Lower lobe of right lung (tissue), 2 donors: Measurements from ENCODE around the gene RNF44. TPM values are rescaled to one million over a fixed set of nuclear protein-coding genes. Genes with fewer than 3 reads are reported as not detected.
"Not testable (repeated sequence)": the region's sequence is repeated elsewhere in the genome, so short reads cannot be mapped to it uniquely, and the experiment has no call there.

Experiments used
- ATAC-seq, 2 donors: fragments of 200-7000 bp; cut with Tn5 transposase; one replicate each; pipeline ENCODE4 v1.9.1; 2020 to 2022; ENCODE audit warnings: mild to moderate bottlenecking in 2 of 2, moderate library complexity in 2 of 2
- DNase-seq: peaks from one replicate; pipeline ENCODE4 v3.0.0-alpha.2; 2020
- H3K27ac ChIP-seq: fragments of 200-600 bp; one replicate; pipeline ENCODE4 v1.8.0; 2022
- H3K27me3 ChIP-seq: fragments of 200-600 bp; one replicate; pipeline ENCODE4 v1.8.0; 2022; ENCODE audit warnings: low read depth
- H3K36me3 ChIP-seq: fragments of 200-600 bp; one replicate; pipeline ENCODE4 v1.8.0; 2022; ENCODE audit warnings: mild to moderate bottlenecking
- H3K4me1 ChIP-seq: fragments of 200-600 bp; one replicate; pipeline ENCODE4 v1.8.0; 2022
- H3K4me3 ChIP-seq: fragments of 200-600 bp; one replicate; pipeline ENCODE4 v1.8.0; 2022; ENCODE audit warnings: mild to moderate bottlenecking
- H3K9me3 ChIP-seq: fragments of 200-600 bp; one replicate; pipeline ENCODE4 v1.8.0; 2022
- CTCF ChIP-seq: fragments of 200-600 bp; IDR thresholded peaks from one replicate; pipeline ENCODE4 v1.8.0; 2022; ENCODE audit warnings: antibody characterized with exemption, mild to moderate bottlenecking
- intact Hi-C: fragments of 100-400 bp; cut with DNase I; formaldehyde crosslinking; loops from one replicate; pipeline ENCODE4 v1.11.0; 2022
- total RNA-seq: library from RNA; stranded (reverse); fragmentation: NEBNext Ultra II Directional; extraction: Animal tissue kit (Norgen Biotek cat#: 25700); gene quantifications from one replicate; pipeline ENCODE4 v1.2.1, GENCODE V29; 2021
- donor health status: DM: no; HTN: yes; CAD: no; lungs with severe emphysema.

Gene RNF44
- total RNA-seq, 1 donor from 2014 or later = 55.1 TPM

GRCh38 chr5:176491901-176492300 lies 45.3 kb downstream of the RNF44 start:
- no peak for ATAC-seq
- H3K9me3 ChIP-seq = no peaks in the 10 kb centered on the region
- TF ChIP-seq CTCF = no peak
- no peak overlapping the region for H3K4me3 ChIP-seq
- H3K4me1 ChIP-seq = peaks cover 9% of the 10 kb centered on the region
- peaks cover 89% of the 10 kb centered on the region for H3K36me3 ChIP-seq
- no peak overlapping the region for H3K27ac ChIP-seq
- DNase-seq = no peak
- H3K27me3 ChIP-seq = no peaks in the 10 kb centered on the region
- intact Hi-C loops = no loop called here

GRCh38 chr5:176491101-176491502 lies 46.1 kb downstream of the RNF44 start:
- TF ChIP-seq CTCF = no peak
- ATAC-seq = peak in 1 of 2 donors; percentile 23
- no peak for DNase-seq
- no peak overlapping the region for H3K4me3 ChIP-seq
- no peaks in the 10 kb centered on the region for H3K9me3 ChIP-seq
- H3K27me3 ChIP-seq = no peaks in the 10 kb centered on the region
- peaks cover 89% of the 10 kb centered on the region for H3K36me3 ChIP-seq
- no peak overlapping the region for H3K27ac ChIP-seq
- peaks cover 17% of the 10 kb centered on the region for H3K4me1 ChIP-seq
- intact Hi-C loops = no loop called here

- Histone ChIP-seq H3K9me3 (no peaks in the 10 kb centered on the region), H3K36me3 (peaks cover 85% of the 10 kb centered on the region), H3K4me1 (peaks cover 20% of the 10 kb centered on the region), H3K27me3 (no peaks in the 10 kb centered on the region), H3K27ac (no peak overlapping the region), H3K4me3 (no peak overlapping the region)
- no peak for ATAC-seq
- intact Hi-C loops = no loop called here
- no peak for DNase-seq
- no peak for TF ChIP-seq CTCF
These were observed 46.9 kb downstream of the RNF44 start for GRCh38 chr5:176490301-176490700.

- Histone ChIP-seq H3K27ac (no peak overlapping the region), H3K36me3 (peaks cover 73% of the 10 kb centered on the region), H3K4me3 (no peak overlapping the region), H3K9me3 (no peaks in the 10 kb centered on the region), H3K27me3 (no peaks in the 10 kb centered on the region), H3K4me1 (peaks cover 20% of the 10 kb centered on the region)
- intact Hi-C loops = no loop called here
- ATAC-seq = no peak
- no peak for DNase-seq
- no peak for TF ChIP-seq CTCF
These were observed 48.1 kb downstream of the RNF44 start for GRCh38 chr5:176489077-176489476.

- H3K9me3 ChIP-seq, H3K4me3 ChIP-seq, DNase-seq, ATAC-seq, intact Hi-C loops, H3K27ac ChIP-seq, H3K27me3 ChIP-seq: not testable (repeated sequence)
- peaks cover 20% of the 10 kb centered on the region for H3K4me1 ChIP-seq
- H3K36me3 ChIP-seq = peaks cover 70% of the 10 kb centered on the region
These were observed 50.0 kb downstream of the RNF44 start for GRCh38 chr5:176487160-176487559.

- Histone ChIP-seq H3K4me3 (no peak overlapping the region), H3K27me3 (no peaks in the 10 kb centered on the region), H3K9me3 (no peaks in the 10 kb centered on the region), H3K4me1 (peaks cover 20% of the 10 kb centered on the region), H3K27ac (no peak overlapping the region), H3K36me3 (peaks cover 67% of the 10 kb centered on the region)
- ATAC-seq = peak; percentile 50 to 57
- intact Hi-C loops = no loop called here
- TF ChIP-seq CTCF = no peak
- DNase-seq = no peak
These were observed 50.9 kb downstream of the RNF44 start for GRCh38 chr5:176486189-176486757.
